ENCODE data around the gene RPL7A. TPM values are rescaled to one million over a fixed set of nuclear protein-coding genes. Genes with fewer than 3 reads are reported as not detected.

The RPL7A gene
- total RNA-seq, 1 experiment from 2014 or later = 1,156 TPM

GRCh38 chr9:133304477-133305377 is 43.3 kb upstream of the RPL7A start:
- H3K9ac ChIP-seq (ENCODE audit: low read length) = no peak overlapping the region
- H3K79me2 ChIP-seq (ENCODE audit: low read length) = no peaks in the 10 kb centered on the region
- ChIA-PET CTCF (no interaction called here), POLR2A (ENCODE audit: unreplicated experiment) (no interaction called here)
- no peak overlapping the region for H3K4me3 ChIP-seq (ENCODE audit: low read length)
- no TSS peak for BruUV-seq (replicated peaks)
- no peaks in the 10 kb centered on the region for H3K9me3 ChIP-seq (ENCODE audit: low read length)
- H4K20me1 ChIP-seq (ENCODE audit: low read length) = no peaks in the 10 kb centered on the region
- no peaks in the 10 kb centered on the region for H3K9me2 ChIP-seq (replicated peaks; ENCODE audit: low read length)
- no peaks in the 10 kb centered on the region for H3K36me3 ChIP-seq (ENCODE audit: low read depth, low read length)
- no peaks in the 10 kb centered on the region for H3K4me1 ChIP-seq (ENCODE audit: insufficient read depth, low read length)
- H3K27ac ChIP-seq (ENCODE audit: low read length) = no peak overlapping the region
- no peak overlapping the region for H3K4me2 ChIP-seq (ENCODE audit: low read length)
- ATAC-seq = no peak
- H3F3A ChIP-seq (ENCODE audit: low read length, unreplicated experiment) = no peaks in the 10 kb centered on the region
- no peak overlapping the region for H2AFZ ChIP-seq (ENCODE audit: low read length)
- DNase-seq = no peak
- TF ChIP-seq EZH2 (IDR thresholded peaks at IDR 0.05; ENCODE audit: low read length, unreplicated experiment) (no peak), EZH2phosphoT487 (IDR thresholded peaks at IDR 0.05; ENCODE audit: borderline replicate concordance, low read length) (no peak), CTCF (conservative IDR thresholded peaks at IDR 0.05; ENCODE audit: low read depth, low read length) (no peak)
- peaks cover 6% of the 10 kb centered on the region; the same call in 1 of the 2 replicates for H3K27me3 ChIP-seq (ENCODE audit: low read length)
- intact Hi-C loops (cut with micrococcal nuclease) = no loop called here

GRCh38 chr9:133305731-133306130 is 42.3 kb upstream of the RPL7A start:
- no peak overlapping the region for H2AFZ ChIP-seq (ENCODE audit: low read length)
- H3K4me3 ChIP-seq (ENCODE audit: low read length) = no peak overlapping the region
- H3K4me1 ChIP-seq (ENCODE audit: insufficient read depth, low read length) = no peaks in the 10 kb centered on the region
- no peak for DNase-seq
- no peak for TF ChIP-seq CTCF (conservative IDR thresholded peaks at IDR 0.05; ENCODE audit: low read depth, low read length)
- TF ChIP-seq EZH2phosphoT487 (IDR thresholded peaks at IDR 0.05; ENCODE audit: borderline replicate concordance, low read length) = no peak
- no peak for TF ChIP-seq EZH2 (IDR thresholded peaks at IDR 0.05; ENCODE audit: low read length, unreplicated experiment)
- H4K20me1 ChIP-seq (ENCODE audit: low read length) = no peaks in the 10 kb centered on the region
- no peaks in the 10 kb centered on the region for H3K9me3 ChIP-seq (ENCODE audit: low read length)
- no peaks in the 10 kb centered on the region for H3K9me2 ChIP-seq (replicated peaks; ENCODE audit: low read length)
- no peak overlapping the region for H3K27ac ChIP-seq (ENCODE audit: low read length)
- H3F3A ChIP-seq (ENCODE audit: low read length, unreplicated experiment) = no peaks in the 10 kb centered on the region
- no peaks in the 10 kb centered on the region for H3K36me3 ChIP-seq (ENCODE audit: low read depth, low read length)
- H3K4me2 ChIP-seq (ENCODE audit: low read length) = no peak overlapping the region
- no TSS peak for BruUV-seq (replicated peaks)
- POLR2A ChIA-PET (ENCODE audit: unreplicated experiment) = no interaction called here
- H3K27me3 ChIP-seq (ENCODE audit: low read length) = peaks cover 6% of the 10 kb centered on the region; the same call in 1 of the 2 replicates
- CTCF ChIA-PET = interaction anchor here (0.6 kb wide), 1 partner anchor 120 kb away, joined by 8 read pairs; no protein-coding TSS in a partner anchor
- no peaks in the 10 kb centered on the region for H3K79me2 ChIP-seq (ENCODE audit: low read length)
- no peak overlapping the region for H3K9ac ChIP-seq (ENCODE audit: low read length)
- ATAC-seq = no peak
- intact Hi-C loops (cut with micrococcal nuclease) = no loop called here
